NCI-H1436 (cell line): ENCODE measurements around the gene RAB44.
"Not testable (repeated sequence)": the region's sequence is repeated elsewhere in the genome, so short reads cannot be mapped to it uniquely, and the experiment has no call there.

Source experiments
- DNase-seq: peaks from one replicate; lab custom pipeline; 2025; lab: John Stamatoyannopoulos, UW

RAB44 gene

DNA sequence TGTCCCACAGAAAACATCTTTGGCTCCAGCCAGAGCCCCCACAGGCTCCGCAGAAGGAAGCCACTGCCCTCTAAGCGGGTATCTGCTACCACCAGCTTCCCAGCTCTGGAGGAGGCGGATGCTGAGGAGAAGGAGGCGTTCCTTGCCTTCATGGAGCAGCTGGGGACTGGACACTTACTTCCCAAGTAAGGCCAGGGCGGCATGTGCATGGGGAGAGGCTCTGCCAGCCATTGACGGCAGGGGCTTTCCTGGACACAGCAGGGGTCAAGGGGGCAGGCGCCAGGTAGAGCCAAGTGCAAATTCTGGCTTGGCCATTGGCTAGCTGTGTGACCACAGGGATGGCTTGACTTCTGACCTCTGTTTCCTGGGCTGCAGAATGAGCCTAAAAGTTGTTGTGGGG, 17.8 kb downstream of the RAB44 start:
- no peak for DNase-seq

DNA sequence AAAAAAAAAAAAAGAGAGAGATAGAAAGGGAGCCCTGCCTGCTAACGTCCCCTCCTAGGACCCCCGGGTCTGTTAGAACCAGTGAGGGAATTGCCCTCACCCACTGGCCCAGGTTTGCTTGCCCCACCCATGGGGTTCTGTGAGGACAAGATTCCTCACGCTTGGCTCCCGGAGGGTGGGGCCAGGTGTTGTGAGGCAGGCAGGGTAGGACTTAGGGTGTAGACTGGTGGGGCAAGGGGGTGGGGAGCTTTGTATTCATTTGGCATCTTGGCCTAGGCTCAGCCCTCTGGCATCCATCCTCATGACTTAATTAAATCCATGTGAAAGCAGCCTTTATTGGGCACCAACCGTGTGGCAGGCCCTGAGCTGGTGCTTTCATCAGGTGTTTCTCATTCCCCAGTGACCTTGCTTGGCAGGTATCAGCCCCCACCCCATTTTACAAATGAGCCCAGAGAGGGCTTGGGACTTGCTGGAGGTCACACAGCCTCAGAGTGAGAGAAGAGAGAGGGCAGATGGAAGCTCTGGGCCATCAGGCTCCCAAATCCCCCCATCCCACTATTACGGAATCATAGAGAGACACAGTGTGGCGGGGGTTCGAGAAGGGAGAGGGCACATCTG, 19.0 kb downstream of the RAB44 start:
- no peak for DNase-seq

DNA sequence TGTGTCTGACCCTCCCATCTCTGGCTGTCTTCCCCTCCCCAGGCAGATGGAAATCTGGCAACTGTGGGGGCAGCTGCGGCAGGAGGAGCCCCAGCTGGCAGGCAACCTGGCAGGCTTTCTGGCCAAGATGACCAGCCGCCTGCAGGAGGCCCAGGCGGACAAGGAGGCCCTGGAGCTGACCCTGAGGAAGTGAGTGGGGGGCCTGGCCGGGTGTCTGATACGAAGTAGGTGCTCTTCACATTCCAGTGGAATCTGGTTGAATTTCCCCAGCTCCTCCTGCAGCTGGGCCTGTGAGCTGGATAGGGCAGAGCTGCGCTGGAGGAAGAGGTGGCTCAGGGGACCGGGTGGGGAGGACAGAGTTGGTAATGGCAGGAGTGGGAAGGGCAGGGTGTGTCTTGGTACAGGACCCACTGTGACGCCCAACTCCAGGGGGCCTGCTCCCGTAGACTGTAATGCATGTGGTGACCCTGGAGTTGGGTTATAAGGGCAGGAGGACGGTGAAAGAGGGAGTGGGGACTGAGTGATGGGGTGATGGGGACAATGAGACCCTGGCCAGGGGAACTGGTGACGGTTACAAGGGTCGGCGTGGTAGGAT, 19.7 kb downstream of the RAB44 start:
- no peak for DNase-seq

- DNase-seq: no peak
These were observed 20.4 kb downstream of the RAB44 start for GRCh38 chr6:36717871-36718540.

DNA sequence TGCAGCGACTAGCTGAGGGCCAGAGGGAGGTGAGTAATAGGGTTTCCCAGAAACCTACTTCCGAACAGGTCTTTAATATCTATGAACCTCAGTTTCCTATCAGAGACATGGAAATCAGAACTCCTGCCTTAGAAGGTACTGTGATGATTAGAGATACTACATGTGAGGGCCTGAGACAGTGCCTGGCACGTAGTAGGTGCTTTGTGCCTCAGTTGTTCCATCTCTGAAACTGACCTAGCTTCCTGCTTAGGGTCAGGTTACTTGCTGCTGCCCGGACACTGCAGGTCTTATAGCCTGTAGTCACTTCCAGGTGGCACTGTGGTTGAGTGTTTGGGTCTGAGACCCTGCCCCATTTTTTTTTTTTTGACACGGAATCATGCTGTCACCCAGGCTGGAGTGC, 20.9 kb downstream of the RAB44 start:
- DNase-seq: no peak

- no peak for DNase-seq
These were observed 21.5 kb downstream of the RAB44 start for GRCh38 chr6:36719126-36719525.

DNA sequence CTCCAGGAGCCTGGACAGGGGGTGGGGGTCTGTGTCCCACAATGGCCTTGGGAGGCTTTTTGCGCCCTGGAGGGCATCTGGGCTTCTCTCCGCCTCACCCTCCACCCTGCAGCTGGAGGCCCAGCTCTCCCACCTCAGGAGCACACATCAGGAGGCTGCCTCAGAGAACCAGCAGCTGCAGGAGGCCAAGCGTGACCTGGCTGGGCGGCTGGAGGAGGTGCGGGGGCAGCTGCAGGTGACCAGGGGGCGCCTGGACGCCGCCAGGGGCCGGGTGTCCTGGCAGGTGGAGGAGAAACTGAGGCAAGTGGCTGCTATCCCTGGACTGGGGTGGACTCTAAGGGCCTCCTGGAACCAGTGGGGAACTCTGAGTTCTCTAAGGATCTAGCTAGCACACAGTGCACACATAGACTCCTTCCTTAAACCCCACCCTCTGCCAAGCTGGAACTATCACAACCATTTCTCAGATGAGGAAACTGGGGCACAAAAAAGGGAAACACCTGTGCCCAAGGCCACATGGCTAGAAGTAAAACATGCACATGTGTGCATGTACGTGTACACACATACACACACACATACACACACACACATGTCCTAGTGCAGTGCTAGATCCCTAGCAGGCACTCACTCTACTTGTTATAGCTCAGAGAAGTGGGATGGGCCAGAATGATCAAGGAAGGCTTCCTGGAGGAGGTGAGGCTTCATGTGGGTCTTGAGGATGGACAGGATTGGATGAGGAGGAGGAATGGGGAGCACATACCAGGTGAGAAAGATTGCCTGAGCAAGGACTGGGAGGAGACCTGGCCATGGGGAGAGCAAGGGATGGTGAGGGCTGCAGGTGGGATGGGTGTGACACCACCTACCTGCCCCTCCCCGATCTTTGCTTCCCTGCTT, 22.9 kb downstream of the RAB44 start:
- no peak for DNase-seq

DNA sequence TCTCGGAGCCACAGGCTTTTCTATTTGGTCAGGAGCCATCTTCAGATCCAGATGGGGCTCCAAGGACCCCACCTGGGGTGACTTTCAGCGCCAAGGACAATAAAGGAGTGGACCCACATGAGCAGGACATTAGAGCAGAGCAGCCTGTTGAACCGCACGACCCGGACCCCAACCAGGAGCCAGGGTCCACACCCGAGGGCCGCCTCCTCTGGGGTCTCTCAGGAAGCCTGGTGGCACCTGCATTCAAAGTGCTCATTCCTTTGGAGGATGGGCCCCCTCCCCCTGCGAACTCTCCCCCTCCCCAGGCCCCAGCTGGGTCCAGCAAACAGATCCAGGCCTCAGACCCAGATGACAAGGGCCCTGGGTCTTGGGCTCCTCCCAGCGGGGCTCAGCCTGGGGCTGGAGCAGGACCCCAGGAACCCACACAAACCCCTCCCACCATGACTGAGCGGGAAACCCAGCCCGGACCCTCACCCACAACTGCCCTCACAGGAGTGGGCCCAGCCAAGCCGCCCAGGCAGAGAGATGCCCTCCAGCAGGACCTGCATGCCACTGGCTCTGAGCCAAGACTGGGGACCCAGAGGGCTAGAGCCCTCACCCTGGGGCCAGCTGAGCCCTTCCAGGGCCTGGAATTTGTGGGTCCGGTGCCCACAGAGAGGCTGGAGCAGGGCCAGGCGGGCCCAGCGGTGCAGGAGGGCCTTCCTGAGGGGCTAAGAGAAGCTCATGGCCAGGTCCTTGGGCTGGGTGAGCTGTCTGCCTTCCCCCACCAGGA, 23.9 kb downstream of the RAB44 start:
- DNase-seq: no peak

DNA sequence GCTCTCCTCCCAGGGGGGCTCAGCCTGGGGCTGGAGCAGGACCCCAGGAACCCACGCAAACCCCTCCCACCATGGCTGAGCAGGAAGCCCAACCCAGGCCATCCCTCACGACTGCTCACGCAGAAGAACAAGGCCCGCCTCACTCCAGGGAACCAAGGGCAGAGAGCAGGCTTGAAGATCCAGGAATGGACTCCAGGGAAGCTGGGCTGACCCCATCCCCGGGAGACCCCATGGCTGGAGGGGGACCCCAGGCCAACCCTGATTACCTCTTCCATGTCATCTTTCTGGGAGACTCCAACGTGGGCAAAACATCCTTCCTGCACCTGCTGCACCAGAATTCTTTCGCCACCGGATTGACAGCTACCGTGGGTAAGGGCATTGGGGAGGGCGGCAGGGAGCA, 24.7 kb downstream of the RAB44 start:
- DNase-seq: no peak

DNA sequence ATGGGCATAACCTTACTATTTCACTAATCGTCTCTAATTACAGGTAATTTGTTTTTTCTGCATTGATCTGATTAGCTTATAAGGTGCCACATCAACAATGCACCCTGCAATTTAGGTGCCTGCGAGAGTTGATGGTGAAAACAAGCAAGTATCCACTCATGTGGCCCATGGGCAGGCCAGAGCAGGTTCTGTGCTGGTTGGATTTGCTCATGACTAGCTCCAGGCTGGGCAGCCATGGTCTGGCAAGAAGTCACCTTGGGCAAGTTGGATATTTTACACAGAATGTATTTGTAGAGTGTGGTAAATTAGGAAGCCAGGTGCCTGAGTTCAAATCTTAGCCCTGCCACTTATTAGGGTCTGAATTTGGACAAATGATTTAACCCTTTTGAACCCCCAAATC, 25.3 kb downstream of the RAB44 start:
- DNase-seq: no peak

GRCh38 chr6:36723992-36724391, 26.4 kb downstream of the RAB44 start:
- DNase-seq: not testable (repeated sequence)

DNA sequence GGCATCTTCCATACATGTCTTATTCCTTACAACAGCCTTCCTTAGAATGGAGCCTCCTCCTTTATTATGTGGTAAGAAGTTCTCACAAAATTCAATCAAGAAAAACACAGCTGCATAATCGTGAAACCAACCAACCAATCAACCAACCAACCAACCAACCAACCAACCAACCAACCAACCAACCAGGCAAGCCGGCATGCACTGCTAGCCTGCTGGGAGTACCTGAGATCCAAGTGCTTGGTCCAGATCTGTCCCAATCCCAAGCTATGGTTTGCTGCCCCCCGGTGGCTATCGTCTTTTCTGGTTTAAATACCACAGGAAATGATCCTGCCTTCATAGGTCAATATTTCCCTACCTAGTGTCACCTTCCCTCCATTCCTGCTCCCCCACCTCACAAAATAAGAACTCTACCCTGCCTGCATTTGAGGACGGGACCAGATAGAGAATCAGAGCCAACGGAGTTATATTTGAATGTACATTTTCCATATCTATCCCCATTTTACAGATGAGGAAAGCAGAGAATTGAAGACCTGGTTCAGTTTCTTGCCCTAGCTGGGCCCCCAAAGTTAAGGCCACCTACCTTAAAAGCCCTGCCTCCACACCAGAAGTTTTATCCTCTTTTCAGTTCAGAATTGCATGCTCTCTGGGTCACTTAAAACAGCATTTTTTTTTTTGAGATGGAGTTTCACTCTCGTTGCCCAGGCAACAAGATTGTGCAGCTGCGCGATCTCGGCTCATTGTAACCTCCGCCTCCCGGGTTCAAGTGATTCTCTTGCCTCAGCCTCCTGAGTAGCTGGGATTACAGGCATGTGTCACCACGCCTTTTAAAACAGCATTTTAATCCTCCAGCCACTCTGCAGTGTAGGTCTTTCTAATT, 27.1 kb downstream of the RAB44 start:
- DNase-seq: peak; percentile 44

GRCh38 chr6:36725581-36725980, 28.0 kb downstream of the RAB44 start:
- DNase-seq: no peak

DNA sequence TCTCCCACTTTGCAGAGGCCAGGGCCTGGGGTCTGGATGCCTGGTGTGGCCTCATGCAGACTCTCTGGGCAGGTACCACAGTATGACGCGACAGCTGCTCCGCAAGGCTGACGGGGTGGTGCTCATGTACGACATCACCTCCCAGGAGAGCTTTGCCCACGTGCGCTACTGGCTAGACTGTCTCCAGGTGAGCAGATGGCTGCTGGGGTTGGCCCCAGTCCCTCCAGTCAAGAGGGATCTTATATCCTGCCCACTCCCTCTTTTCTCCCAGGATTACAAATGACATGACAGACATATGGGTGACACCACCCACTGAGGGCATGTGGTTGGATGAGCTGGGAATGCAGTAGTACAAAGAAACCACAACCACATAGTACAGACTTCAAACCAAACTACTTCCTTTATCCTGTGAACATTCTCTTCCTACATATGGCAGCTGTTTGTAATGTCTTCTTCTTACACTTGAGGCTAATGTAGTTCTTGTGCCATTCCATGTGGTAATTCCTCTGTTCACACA, 29.9 kb downstream of the RAB44 start:
- peak; percentile 32 for DNase-seq

- no peak for DNase-seq
These were observed 30.9 kb downstream of the RAB44 start for GRCh38 chr6:36728289-36729160.

GRCh38 chr6:36729161-36729524, 31.5 kb downstream of the RAB44 start:
- no peak for DNase-seq

DNA sequence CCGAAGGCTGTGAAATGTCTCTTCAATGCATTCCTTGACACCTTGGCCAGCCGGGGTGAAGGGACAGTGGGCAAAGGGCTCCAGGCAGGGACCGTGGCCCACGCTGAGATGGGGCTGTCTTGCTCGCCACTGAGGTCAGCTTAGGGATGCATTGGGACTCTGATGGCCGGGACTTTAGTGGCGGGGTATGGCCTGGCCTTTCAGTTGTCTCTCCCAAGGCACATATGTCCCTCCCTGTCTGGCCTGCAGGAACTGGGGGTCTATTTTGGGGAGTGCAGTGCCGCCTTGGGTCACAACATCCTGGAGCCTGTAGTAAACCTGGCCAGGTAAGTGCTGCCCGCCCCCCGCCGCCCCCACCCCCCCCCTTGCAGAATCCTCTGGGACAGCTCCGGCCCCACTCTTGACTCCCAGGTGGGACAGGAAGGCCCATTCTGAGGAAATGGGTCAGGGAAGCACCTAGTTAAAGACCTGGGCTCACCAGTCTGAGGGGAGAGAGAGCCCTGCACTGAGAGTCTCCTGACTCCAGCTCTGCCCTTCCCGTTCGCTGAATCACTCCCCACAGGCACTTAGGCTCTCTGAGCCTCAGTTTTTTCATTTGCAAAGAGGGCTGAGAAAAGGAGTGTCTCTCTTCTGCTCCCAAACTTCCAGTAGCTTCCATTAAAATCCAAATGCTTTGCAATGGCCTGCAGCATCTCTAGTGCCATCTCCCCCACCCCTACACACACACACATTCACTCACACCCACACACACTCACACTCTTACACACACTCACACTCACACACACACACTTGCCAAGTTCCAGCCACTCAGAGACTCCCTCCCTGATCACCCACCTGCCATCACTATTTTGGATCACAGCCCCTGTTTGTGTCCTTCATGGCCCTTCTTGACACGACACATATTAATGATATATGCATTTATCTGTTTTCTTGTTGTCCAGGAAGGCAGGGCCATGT, 33.1 kb downstream of the RAB44 start:
- no peak for DNase-seq

DNA sequence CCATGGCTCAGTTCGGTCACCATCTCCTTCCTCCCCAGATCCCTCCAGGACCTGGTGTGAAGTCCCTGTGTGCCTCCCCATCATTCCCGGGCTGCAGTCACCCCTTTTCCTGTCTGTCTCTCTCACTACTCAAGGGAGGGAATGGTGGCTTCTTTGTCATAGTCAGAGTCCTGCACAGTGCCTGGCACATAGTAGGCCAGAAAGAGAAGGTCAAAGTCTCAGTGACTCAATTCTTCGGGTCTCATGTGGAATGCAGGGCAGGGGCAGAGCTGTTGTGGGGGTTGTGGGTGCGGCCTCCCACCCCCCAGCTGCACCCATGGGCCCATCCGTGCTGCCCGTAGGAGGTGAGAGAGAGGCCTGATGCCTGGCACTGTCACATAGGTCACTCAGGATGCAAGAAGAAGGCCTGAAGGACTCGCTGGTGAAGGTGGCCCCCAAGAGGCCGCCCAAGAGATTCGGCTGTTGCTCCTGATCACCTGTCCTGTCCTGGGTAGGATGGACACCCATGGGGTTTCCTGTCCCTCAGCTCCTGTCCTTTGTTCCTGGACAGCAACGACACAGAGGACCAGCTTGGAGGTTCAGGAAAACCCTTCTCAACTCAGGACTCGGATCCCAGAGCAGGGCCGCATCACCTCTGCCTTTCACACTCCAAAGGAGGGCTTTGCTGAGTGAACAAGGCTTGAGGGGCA, 34.1 kb downstream of the RAB44 start:
- DNase-seq: no peak
